Ovary (tissue), 3 donors: ENCODE results near the gene SLC17A3.

Experiments used
- CTCF ChIP-seq, 3 donors: fragments of 450-650 bp in 2 of 3; fragments of 200-600 bp in 1 of 3; IDR thresholded peaks; one replicate each; pipeline versions ENCODE4 v1.5.1 to v1.8.0; 2016 to 2022; ENCODE audit warnings: antibody characterized with exemption in 3 of 3, mild to moderate bottlenecking in 1 of 3
- POLR2A ChIP-seq: fragments of 450-650 bp; IDR thresholded peaks from one replicate; pipeline ENCODE4 v1.6.1; 2017; ENCODE audit warnings: antibody characterized with exemption, mild to moderate bottlenecking, moderate library complexity
- donor health status: DM: no; HTN: no; CAD: no.

DNA sequence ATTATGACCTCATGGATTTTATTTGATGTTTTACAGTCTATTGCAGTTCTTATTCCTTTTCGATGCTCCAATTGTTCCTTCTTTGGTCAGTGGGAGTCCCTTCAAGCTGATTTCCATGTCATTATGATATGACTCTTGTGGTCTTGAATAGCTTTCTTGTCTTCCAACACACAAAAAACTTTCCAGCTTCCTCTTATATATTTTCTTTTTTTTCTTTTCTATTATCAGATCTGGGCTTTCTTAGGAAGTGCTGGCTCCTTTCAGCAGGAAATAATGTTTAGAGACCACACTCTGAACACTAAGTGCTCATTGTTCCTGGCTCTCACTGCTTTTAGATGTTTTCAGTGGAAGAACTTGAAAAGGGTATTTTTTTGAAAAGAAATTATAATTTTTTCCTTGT is 39.1 kb downstream of the SLC17A3 start:
- TF ChIP-seq POLR2A = no peak
- no peak for TF ChIP-seq CTCF (IDR thresholded peaks at IDR 0.05)
